Measurements from ENCODE around the gene USH2A. TPM values are rescaled to one million over a fixed set of nuclear protein-coding genes. Genes with fewer than 3 reads are reported as not detected.

Gene USH2A
- total and polyA plus RNA-seq, 4 experiments from 2014 or later, result not detected

GRCh38 chr1:215958841-215959240, 464.4 kb downstream of the USH2A start:
- H3K4me3 ChIP-seq (ENCODE audit: low read length in 2 of 2), result no peak overlapping the region
- no peaks in the 10 kb centered on the region for H3K27me3 ChIP-seq (ENCODE audit: insufficient read depth, low read length)
- H3K27ac Mint-ChIP-seq, result no peak overlapping the region
- no peaks in the 10 kb centered on the region for H3K4me1 ChIP-seq (ENCODE audit: insufficient read depth, low read length)
- no peak overlapping the region for H3K27ac ChIP-seq (ENCODE audit: low read depth, low read length)
- POLR2A ChIA-PET (ENCODE audit: partially characterized antibody), result no interaction called here
- H3K4me1 Mint-ChIP-seq, result no peaks in the 10 kb centered on the region
- H3K27me3 Mint-ChIP-seq, result no peaks in the 10 kb centered on the region
- intact Hi-C loops (cut with micrococcal nuclease), result no loop called here
- no peak overlapping the region for H3K4me3 Mint-ChIP-seq
- DNase-seq, result no peak
- H3K9me3 ChIP-seq (ENCODE audit: control insufficient read depth in 1 of 2, low read length in 2 of 2), result no peaks in the 10 kb centered on the region
- H3K36me3 ChIP-seq (ENCODE audit: insufficient read depth, low read length), result no peaks in the 10 kb centered on the region
- no peaks in the 10 kb centered on the region for H3K36me3 Mint-ChIP-seq
- peaks cover 0 to 17% (median 4%) of the 10 kb centered on the region in 8 donors for H3K9me3 Mint-ChIP-seq
- CTCF ChIA-PET (ENCODE audit: partially characterized antibody), result no interaction called here

DNA sequence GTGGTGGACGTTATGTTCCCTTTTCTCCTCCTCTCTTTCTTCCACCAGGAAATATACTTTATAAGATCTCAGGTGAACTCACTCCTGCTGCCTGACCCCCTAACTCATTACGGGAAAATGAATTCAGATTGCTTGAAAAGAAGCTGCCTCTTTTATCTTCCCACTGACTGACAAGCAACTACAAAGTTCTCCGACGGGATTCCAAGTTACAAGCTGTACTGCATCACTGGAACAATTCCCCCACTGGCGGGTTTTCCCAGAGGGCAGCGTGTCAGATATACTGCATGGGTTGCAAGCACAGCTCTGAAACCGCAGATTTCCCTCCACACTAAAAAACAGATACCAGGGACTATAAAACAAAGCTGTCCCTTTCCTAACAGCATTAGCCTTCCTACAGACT, 465.6 kb downstream of the USH2A start:
- ChIA-PET CTCF (ENCODE audit: partially characterized antibody) (no interaction called here), POLR2A (ENCODE audit: partially characterized antibody) (no interaction called here)
- Mint-ChIP-seq H3K27me3 (no peaks in the 10 kb centered on the region), H3K27ac (no peak overlapping the region), H3K4me3 (no peak overlapping the region), H3K4me1 (no peaks in the 10 kb centered on the region), H3K36me3 (no peaks in the 10 kb centered on the region), H3K9me3 (peaks cover under 1 to 13% (median 5%) of the 10 kb centered on the region in 8 donors)
- DNase-seq, result no peak
- Histone ChIP-seq H3K9me3 (ENCODE audit: control insufficient read depth in 1 of 2, low read length in 2 of 2) (no peaks in the 10 kb centered on the region), H3K27me3 (ENCODE audit: insufficient read depth, low read length) (no peaks in the 10 kb centered on the region), H3K4me3 (ENCODE audit: low read length in 2 of 2) (no peak overlapping the region), H3K27ac (ENCODE audit: low read depth, low read length) (no peak overlapping the region), H3K4me1 (ENCODE audit: insufficient read depth, low read length) (no peaks in the 10 kb centered on the region), H3K36me3 (ENCODE audit: insufficient read depth, low read length) (no peaks in the 10 kb centered on the region)
- intact Hi-C loops (cut with micrococcal nuclease), result no loop called here

DNA sequence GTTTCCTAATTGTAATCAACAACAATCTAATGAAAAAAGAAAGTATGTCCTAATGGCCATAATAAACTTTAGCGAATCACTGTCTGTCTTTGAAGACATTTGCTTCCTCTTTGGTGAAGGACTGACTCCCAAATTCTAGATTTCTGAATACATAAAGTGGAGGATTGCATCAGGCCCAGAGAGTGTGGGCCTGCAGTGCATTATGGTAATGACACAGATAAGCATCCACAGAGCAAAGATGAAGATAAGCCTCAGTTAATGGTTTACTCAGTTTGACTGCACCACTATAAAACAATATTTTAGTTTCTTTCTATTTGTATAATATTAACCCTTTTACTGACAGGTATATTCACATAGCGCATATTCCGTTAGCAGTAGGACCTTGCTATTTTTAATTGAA, 490.7 kb downstream of the USH2A start:
- POLR2A ChIA-PET (ENCODE audit: partially characterized antibody), result no interaction called here

GRCh38 chr1:215926670-215927069, 496.6 kb downstream of the USH2A start:
- Mint-ChIP-seq H3K27me3 (no peaks in the 10 kb centered on the region), H3K27ac (no peak overlapping the region), H3K4me3 (no peak overlapping the region), H3K9me3 (peaks cover 0 to 18% (median 3%) of the 10 kb centered on the region in 8 donors), H3K36me3 (no peaks in the 10 kb centered on the region), H3K4me1 (no peaks in the 10 kb centered on the region)
- DNase-seq, result no peak
- CTCF ChIA-PET (ENCODE audit: partially characterized antibody), result interaction anchor here (1.3 kb wide), 1 partner anchor 13 kb away, joined by 3 read pairs; no protein-coding TSS in a partner anchor
- Histone ChIP-seq H3K4me1 (ENCODE audit: insufficient read depth, low read length) (no peaks in the 10 kb centered on the region), H3K27ac (ENCODE audit: low read depth, low read length) (no peak overlapping the region), H3K36me3 (ENCODE audit: insufficient read depth, low read length) (no peaks in the 10 kb centered on the region), H3K4me3 (ENCODE audit: low read length in 2 of 2) (no peak overlapping the region), H3K27me3 (ENCODE audit: insufficient read depth, low read length) (no peaks in the 10 kb centered on the region), H3K9me3 (ENCODE audit: control insufficient read depth in 1 of 2, low read length in 2 of 2) (no peaks in the 10 kb centered on the region)
- intact Hi-C loops (cut with micrococcal nuclease), result no loop called here
- POLR2A ChIA-PET (ENCODE audit: partially characterized antibody), result no interaction called here

More for the DNA sequence above, 490.7 kb downstream of the USH2A start:
- intact Hi-C loops (cut with micrococcal nuclease), result no loop called here
- no peaks in the 10 kb centered on the region for H3K4me1 Mint-ChIP-seq
- H3K27ac Mint-ChIP-seq, result no peak overlapping the region
- Histone ChIP-seq H3K36me3 (ENCODE audit: insufficient read depth, low read length) (no peaks in the 10 kb centered on the region), H3K9me3 (ENCODE audit: control insufficient read depth in 1 of 2, low read length in 2 of 2) (no peaks in the 10 kb centered on the region), H3K27ac (ENCODE audit: low read depth, low read length) (no peak overlapping the region), H3K4me3 (ENCODE audit: low read length in 2 of 2) (no peak overlapping the region), H3K4me1 (ENCODE audit: insufficient read depth, low read length) (no peaks in the 10 kb centered on the region), H3K27me3 (ENCODE audit: insufficient read depth, low read length) (no peaks in the 10 kb centered on the region)
- no peak overlapping the region for H3K4me3 Mint-ChIP-seq
- H3K27me3 Mint-ChIP-seq, result no peaks in the 10 kb centered on the region
- CTCF ChIA-PET (ENCODE audit: partially characterized antibody), result no interaction called here
- H3K36me3 Mint-ChIP-seq, result no peaks in the 10 kb centered on the region
- H3K9me3 Mint-ChIP-seq, result peaks cover 0 to 6% (median 2%) of the 10 kb centered on the region in 8 donors
- no peak for DNase-seq

GRCh38 chr1:215923129-215923824, 500.0 kb downstream of the USH2A start:
- Histone ChIP-seq H3K27me3 (ENCODE audit: insufficient read depth, low read length) (no peaks in the 10 kb centered on the region), H3K27ac (ENCODE audit: low read depth, low read length) (no peak overlapping the region), H3K4me1 (ENCODE audit: insufficient read depth, low read length) (no peaks in the 10 kb centered on the region), H3K4me3 (ENCODE audit: low read length in 2 of 2) (no peak overlapping the region), H3K9me3 (ENCODE audit: control insufficient read depth in 1 of 2, low read length in 2 of 2) (no peaks in the 10 kb centered on the region), H3K36me3 (ENCODE audit: insufficient read depth, low read length) (no peaks in the 10 kb centered on the region)
- Mint-ChIP-seq H3K27ac (no peak overlapping the region), H3K27me3 (no peaks in the 10 kb centered on the region), H3K4me1 (no peaks in the 10 kb centered on the region), H3K9me3 (peaks cover 0 to 13% (median 5%) of the 10 kb centered on the region in 8 donors), H3K4me3 (no peak overlapping the region), H3K36me3 (no peaks in the 10 kb centered on the region)
- intact Hi-C loops (cut with micrococcal nuclease), result no loop called here
- POLR2A ChIA-PET (ENCODE audit: partially characterized antibody), result no interaction called here
- DNase-seq, result no peak
- CTCF ChIA-PET (ENCODE audit: partially characterized antibody), result no interaction called here

- no peaks in the 10 kb centered on the region for H3K4me1 Mint-ChIP-seq
- Histone ChIP-seq H3K27me3 (ENCODE audit: insufficient read depth, low read length) (no peaks in the 10 kb centered on the region), H3K27ac (ENCODE audit: low read depth, low read length) (no peak overlapping the region), H3K4me3 (ENCODE audit: low read length in 2 of 2) (no peak overlapping the region), H3K36me3 (ENCODE audit: insufficient read depth, low read length) (no peaks in the 10 kb centered on the region), H3K4me1 (ENCODE audit: insufficient read depth, low read length) (no peaks in the 10 kb centered on the region), H3K9me3 (ENCODE audit: control insufficient read depth in 1 of 2, low read length in 2 of 2) (no peaks in the 10 kb centered on the region)
- no peak overlapping the region for H3K4me3 Mint-ChIP-seq
- POLR2A ChIA-PET (ENCODE audit: partially characterized antibody), result no interaction called here
- H3K36me3 Mint-ChIP-seq, result no peaks in the 10 kb centered on the region
- no peak overlapping the region for H3K27ac Mint-ChIP-seq
- no peaks in the 10 kb centered on the region for H3K27me3 Mint-ChIP-seq
- CTCF ChIA-PET (ENCODE audit: partially characterized antibody), result no interaction called here
- no peak for DNase-seq
- peaks cover 2 to 26% (median 11%) of the 10 kb centered on the region in 8 donors for H3K9me3 Mint-ChIP-seq
- intact Hi-C loops (cut with micrococcal nuclease), result no loop called here
Measured at GRCh38 chr1:215911406-215911968, 511.8 kb downstream of the USH2A start.

- H3K27me3 Mint-ChIP-seq, result no peaks in the 10 kb centered on the region
- Histone ChIP-seq H3K36me3 (ENCODE audit: insufficient read depth, low read length) (no peaks in the 10 kb centered on the region), H3K27ac (ENCODE audit: low read depth, low read length) (no peak overlapping the region), H3K4me1 (ENCODE audit: insufficient read depth, low read length) (no peaks in the 10 kb centered on the region), H3K4me3 (ENCODE audit: low read length in 2 of 2) (no peak overlapping the region), H3K27me3 (ENCODE audit: insufficient read depth, low read length) (no peaks in the 10 kb centered on the region), H3K9me3 (ENCODE audit: control insufficient read depth in 1 of 2, low read length in 2 of 2) (no peaks in the 10 kb centered on the region)
- H3K27ac Mint-ChIP-seq, result no peak overlapping the region
- CTCF ChIA-PET (ENCODE audit: partially characterized antibody), result no interaction called here
- POLR2A ChIA-PET (ENCODE audit: partially characterized antibody), result no interaction called here
- intact Hi-C loops (cut with micrococcal nuclease), result no loop called here
- DNase-seq, result no peak
- no peak overlapping the region for H3K4me3 Mint-ChIP-seq
- no peaks in the 10 kb centered on the region for H3K4me1 Mint-ChIP-seq
- H3K36me3 Mint-ChIP-seq, result no peaks in the 10 kb centered on the region
- H3K9me3 Mint-ChIP-seq, result peaks cover 0 to 21% (median 8%) of the 10 kb centered on the region in 8 donors
Measured at GRCh38 chr1:215905493-215906115, 517.6 kb downstream of the USH2A start.

All from CD4-positive, alpha-beta memory T cell (primary cell).